ENCODE measurements around the gene ADCY3. TPM values are rescaled to one million over a fixed set of nuclear protein-coding genes. Genes with fewer than 3 reads are reported as not detected.

ADCY3 gene
- total and polyA plus RNA-seq, 8 donors = 5.2 to 339 (median 24.2) TPM

- intact Hi-C loops (cut with DNase I; ENCODE audit: low total_unique reads) = no loop called here
- no peaks in the 10 kb centered on the region for H3K4me1 ChIP-seq
- no peak for DNase-seq
- TF ChIP-seq POLR2AphosphoS5 (IDR thresholded peaks at IDR 0.05) (no peak), CTCF (IDR thresholded peaks at IDR 0.05) (no peak)
- H3K9me3 ChIP-seq = no peaks in the 10 kb centered on the region
- H3K4me3 ChIP-seq = no peak overlapping the region
- no peaks in the 10 kb centered on the region for H3K36me3 ChIP-seq
- 69 to 85% (median 78%) methylated on average over 3 of the region's 3 CpGs for WGBS, 5 donors
- H3K27me3 ChIP-seq = no peaks in the 10 kb centered on the region
- H3K27ac ChIP-seq = no peak overlapping the region
Measured at GRCh38 chr2:24863641-24864040, 56.4 kb downstream of the ADCY3 start.

GRCh38 chr2:24861500-24861899, 58.5 kb downstream of the ADCY3 start:
- peak overlapping the region in 1 of 5 donors; percentile 32 for H3K27ac ChIP-seq
- 76 to 93% (median 89%) methylated on average over 11 of the region's 11 CpGs for WGBS, 5 donors
- H3K4me3 ChIP-seq = no peak overlapping the region
- H3K36me3 ChIP-seq = no peaks in the 10 kb centered on the region
- H3K27me3 ChIP-seq = no peaks in the 10 kb centered on the region
- intact Hi-C loops (cut with DNase I; ENCODE audit: low total_unique reads) = no loop called here
- TF ChIP-seq EP300 (IDR thresholded peaks at IDR 0.05) (no peak), CTCF (IDR thresholded peaks at IDR 0.05) (no peak), POLR2AphosphoS5 (IDR thresholded peaks at IDR 0.05) (no peak), POLR2A (IDR thresholded peaks at IDR 0.05) (no peak)
- H3K4me1 ChIP-seq = peaks cover 0 to 6% (median 0%) of the 10 kb centered on the region in 4 donors
- DNase-seq = no peak
- H3K9me3 ChIP-seq = no peaks in the 10 kb centered on the region

GRCh38 chr2:24860631-24861030, 59.4 kb downstream of the ADCY3 start:
- Histone ChIP-seq H3K27me3 (no peaks in the 10 kb centered on the region), H3K9me3 (no peaks in the 10 kb centered on the region), H3K36me3 (no peaks in the 10 kb centered on the region), H3K4me1 (peaks cover 0 to 13% (median 0%) of the 10 kb centered on the region in 4 donors), H3K27ac (peak overlapping the region in 1 of 5 donors; percentile 38), H3K4me3 (no peak overlapping the region)
- intact Hi-C loops (cut with DNase I; ENCODE audit: low total_unique reads) = no loop called here
- 92 to 99% (median 96%) methylated on average over 7 of the region's 7 CpGs for WGBS, 5 donors
- no peak for DNase-seq
- TF ChIP-seq POLR2A (IDR thresholded peaks at IDR 0.05) (no peak), POLR2AphosphoS5 (IDR thresholded peaks at IDR 0.05) (no peak)

GRCh38 chr2:24859968-24860600, 60.0 kb downstream of the ADCY3 start:
- Histone ChIP-seq H3K27me3 (no peaks in the 10 kb centered on the region), H3K9me3 (no peaks in the 10 kb centered on the region), H3K27ac (peak overlapping the region in 2 of 5 donors; percentile 12 to 38), H3K4me1 (peaks cover 0 to 13% (median 0%) of the 10 kb centered on the region in 4 donors), H3K4me3 (no peak overlapping the region), H3K36me3 (no peaks in the 10 kb centered on the region)
- no peak for DNase-seq
- WGBS, 5 donors = 85 to 92% (median 89%) methylated on average over 8 to 15 of the region's 15 CpGs
- intact Hi-C loops (cut with DNase I; ENCODE audit: low total_unique reads) = no loop called here
- TF ChIP-seq CTCF (IDR thresholded peaks at IDR 0.05) = no peak
- no peak for TF ChIP-seq POLR2A (IDR thresholded peaks at IDR 0.05)
- no peak for TF ChIP-seq POLR2AphosphoS5 (IDR thresholded peaks at IDR 0.05)

- no peak overlapping the region for H3K27ac ChIP-seq
Measured at GRCh38 chr2:24858996-24859395, 61.0 kb downstream of the ADCY3 start.

More at GRCh38 chr2:24858996-24859395, 61.0 kb downstream of the ADCY3 start:
- no peak overlapping the region for H3K4me3 ChIP-seq
- TF ChIP-seq EP300 (IDR thresholded peaks at IDR 0.05) (no peak), POLR2AphosphoS5 (IDR thresholded peaks at IDR 0.05) (no peak), POLR2A (IDR thresholded peaks at IDR 0.05) (no peak), CTCF (IDR thresholded peaks at IDR 0.05) (no peak)
- peaks cover 0 to 13% (median 0%) of the 10 kb centered on the region in 4 donors for H3K4me1 ChIP-seq
- H3K27me3 ChIP-seq = no peaks in the 10 kb centered on the region
- no peak for DNase-seq
- H3K36me3 ChIP-seq = no peaks in the 10 kb centered on the region
- no peaks in the 10 kb centered on the region for H3K9me3 ChIP-seq
- 84 to 95% (median 92%) methylated on average over 13 of the region's 13 CpGs for WGBS, 5 donors
- intact Hi-C loops (cut with DNase I; ENCODE audit: low total_unique reads) = no loop called here
